Measurements from ENCODE around the gene RNF44.

GRCh38 chr5:176548967-176549444, 11.8 kb upstream of the RNF44 start, which contains the start of gene CDHR2:
- no peak for TF ChIP-seq CTCF (conservative IDR thresholded peaks at IDR 0.05; ENCODE audit: low read length)
- no peak for TF ChIP-seq EZH2phosphoT487 (IDR thresholded peaks at IDR 0.05; ENCODE audit: borderline replicate concordance, low read depth, low read length)
